K562 (cell line): Measurements from ENCODE around the gene AP1M1. TPM values are rescaled to one million over a fixed set of nuclear protein-coding genes. Genes with fewer than 3 reads are reported as not detected.
A peak's percentile ranks its signal among the peaks of the same experiment; 100 is the strongest.

Experiments
- BCOR ChIP-seq: fragments of 450-650 bp; IDR thresholded peaks from 2 replicates; pipeline ENCODE4 v1.6.1; 2016
- ELF4 ChIP-seq: fragments of 450-650 bp; formaldehyde crosslinking; IDR thresholded peaks from 2 replicates; pipeline ENCODE4 v1.4.0; 2022; ENCODE audit warnings: missing genetic modification characterization
- HNRNPL ChIP-seq: fragments of 200-400 bp; formaldehyde crosslinking; IDR thresholded peaks from 2 replicates; pipeline ENCODE4 v1.6.1; 2017; ENCODE audit warnings: low read depth, mild to moderate bottlenecking, low read length
- MITF ChIP-seq: IDR thresholded peaks from 2 replicates; pipeline ENCODE4 v1.6.1; 2014; ENCODE audit warnings: antibody characterized with exemption
- NFATC3 ChIP-seq: fragments of 450-650 bp; IDR thresholded peaks from 2 replicates; pipeline ENCODE4 v1.6.1; 2017; ENCODE audit warnings: mild to moderate bottlenecking
- NR2C2 ChIP-seq, 2 experiments: fragments of 200-800 bp in 1 of 2; sonication (Bioruptor generic) in 1 of 2; sonication (generic) in 1 of 2; formaldehyde crosslinking in 1 of 2; IDR thresholded peaks; 2 replicates each; pipeline versions ENCODE4 v1.6.1 to v1.8.0; 2016 to 2022; ENCODE audit warnings: mild to moderate bottlenecking in 1 of 2, missing compliant biosample characterization in 1 of 2, missing genetic modification characterization in 1 of 2, missing genetic modification reagents in 1 of 2
- RBM25 ChIP-seq: fragments of 200-400 bp; formaldehyde crosslinking; IDR thresholded peaks from 2 replicates; pipeline ENCODE4 v1.6.1; 2018; ENCODE audit warnings: low read length, low read depth, moderate library complexity; ENCODE audit not compliant: severe bottlenecking
- REST ChIP-seq, 2 experiments: fragments of 450-650 bp; formaldehyde crosslinking in 1 of 2; IDR thresholded peaks; 2 replicates each; pipeline versions ENCODE4 v1.4.0 to v1.6.1; 2014 to 2020; ENCODE audit warnings: mild to moderate bottlenecking in 2 of 2, borderline replicate concordance in 1 of 2, low read depth in 1 of 2
- RFX5 ChIP-seq: IDR thresholded peaks from 2 replicates; pipeline ENCODE4 v1.6.1; 2011; ENCODE audit warnings: low read depth, mild to moderate bottlenecking, improper control_type of control experiment, low read length
- ZNF263 ChIP-seq: sonication (generic); formaldehyde crosslinking; IDR thresholded peaks from 2 replicates; pipeline ENCODE4 v1.8.0; 2022; ENCODE audit warnings: mild to moderate bottlenecking, missing genetic modification reagents, borderline replicate concordance
- ZNF445 ChIP-seq: fragments of 250-450 bp; sonication (Bioruptor Pico); IDR thresholded peaks from 2 replicates; pipeline ENCODE4 v1.4.0; 2020; ENCODE audit warnings: low read depth, mild to moderate bottlenecking, moderate library complexity
- ZZZ3 ChIP-seq: fragments of 450-650 bp; IDR thresholded peaks from 2 replicates; pipeline ENCODE4 v1.6.1; 2016; ENCODE audit warnings: antibody characterized with exemption, mild to moderate bottlenecking, moderate library complexity
- polyA plus RNA-seq, 8 experiments: library from polyadenylated mRNA; depleted of rRNA in 4 of 8; stranded (reverse) in 5 of 8; unstranded in 3 of 8; fragments of >200 nt; fragmentation: Nextera tagmentation in 2 of 8; fragmentation: Illumina TruSeq in 1 of 8; extraction: Ambion mirVana in 2 of 8; extraction: Trizol in 1 of 8; gene quantifications; 2 replicates each; pipeline versions ENCODE4 v1.2.1 to v1.2.3, GENCODE V29; 2011 to 2014; ENCODE audit warnings: inconsistent platforms in 1 of 8, missing spikeins in 1 of 8
- total RNA-seq, 7 experiments: library from RNA; depleted of rRNA in 6 of 7; stranded (reverse); fragments of >200 nt in 6 of 7; fragmentation: Illumina TruSeq in 2 of 7; extraction: Trizol in 2 of 7; gene quantifications; 2 replicates each; pipeline versions ENCODE4 v1.2.1 to v1.2.3, GENCODE V29; 2011 to 2021; ENCODE audit warnings: low replicate concordance in 1 of 7
- TF ChIP-seq, protein P1 (sequence below), 3 experiments: IDR thresholded peaks in 2 of 3; conservative IDR thresholded peaks in 1 of 3; 2 replicates each; pipeline ENCODE4 v1.5.1; 2011 to 2012; ENCODE audit warnings: low read length in 3 of 3, mild to moderate bottlenecking in 3 of 3, control low read depth in 2 of 3, improper control_type of control experiment in 1 of 3, inconsistent platforms in 1 of 3, low read depth in 1 of 3, mixed read lengths in 1 of 3, moderate library complexity in 1 of 3; ENCODE audit not compliant: insufficient read depth in 2 of 3
- TF ChIP-seq, protein P2 (sequence below): fragments of 450-650 bp; IDR thresholded peaks from 2 replicates; pipeline ENCODE4 v1.6.1; 2018; ENCODE audit warnings: mild to moderate bottlenecking, low read depth; ENCODE audit not compliant: partially characterized antibody

The AP1M1 gene
- total and polyA plus RNA-seq, 9 of the 15 experiments (the other 6 are each of a cell fraction or from before 2014, with no cell fraction given), result 0.87 to 56.2 (median 29.1) TPM

GRCh38 chr19:16168465-16169081 is 29.1 kb upstream of the AP1M1 start (continued):
- TF ChIP-seq REST (IDR thresholded peaks at IDR 0.05; ENCODE audit: borderline replicate concordance) (0 out of 2 replicates have a peak, but pooled peaks have one; percentile 17), REST (CRISPR knock-in tag; IDR thresholded peaks at IDR 0.05; ENCODE audit: low read depth) (no peak), RBM25 (peak; percentile 51), MITF (no peak), BCOR (no peak), NR2C2 (CRISPR knock-in tag; IDR thresholded peaks at IDR 0.05) (no peak), NR2C2 (tag; IDR thresholded peaks at IDR 0.05) (no peak), ZZZ3 (no peak), RFX5 (no peak), ZNF445 (CRISPR knock-in tag) (no peak), HNRNPL (no peak), ELF4 (CRISPR knock-in tag) (no peak), NFATC3 (no peak), ZNF263 (CRISPR knock-in tag) (no peak)
- TF ChIP-seq, protein P1, sequence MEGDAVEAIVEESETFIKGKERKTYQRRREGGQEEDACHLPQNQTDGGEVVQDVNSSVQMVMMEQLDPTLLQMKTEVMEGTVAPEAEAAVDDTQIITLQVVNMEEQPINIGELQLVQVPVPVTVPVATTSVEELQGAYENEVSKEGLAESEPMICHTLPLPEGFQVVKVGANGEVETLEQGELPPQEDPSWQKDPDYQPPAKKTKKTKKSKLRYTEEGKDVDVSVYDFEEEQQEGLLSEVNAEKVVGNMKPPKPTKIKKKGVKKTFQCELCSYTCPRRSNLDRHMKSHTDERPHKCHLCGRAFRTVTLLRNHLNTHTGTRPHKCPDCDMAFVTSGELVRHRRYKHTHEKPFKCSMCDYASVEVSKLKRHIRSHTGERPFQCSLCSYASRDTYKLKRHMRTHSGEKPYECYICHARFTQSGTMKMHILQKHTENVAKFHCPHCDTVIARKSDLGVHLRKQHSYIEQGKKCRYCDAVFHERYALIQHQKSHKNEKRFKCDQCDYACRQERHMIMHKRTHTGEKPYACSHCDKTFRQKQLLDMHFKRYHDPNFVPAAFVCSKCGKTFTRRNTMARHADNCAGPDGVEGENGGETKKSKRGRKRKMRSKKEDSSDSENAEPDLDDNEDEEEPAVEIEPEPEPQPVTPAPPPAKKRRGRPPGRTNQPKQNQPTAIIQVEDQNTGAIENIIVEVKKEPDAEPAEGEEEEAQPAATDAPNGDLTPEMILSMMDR (IDR thresholded peaks at IDR 0.05 in 2 of 3, conservative IDR thresholded peaks at IDR 0.05 in 1 of 3; ENCODE audit: insufficient read depth in 2 of 3, low read depth in 1 of 3, low read length in 3 of 3), result no peak
- TF ChIP-seq, protein P2, sequence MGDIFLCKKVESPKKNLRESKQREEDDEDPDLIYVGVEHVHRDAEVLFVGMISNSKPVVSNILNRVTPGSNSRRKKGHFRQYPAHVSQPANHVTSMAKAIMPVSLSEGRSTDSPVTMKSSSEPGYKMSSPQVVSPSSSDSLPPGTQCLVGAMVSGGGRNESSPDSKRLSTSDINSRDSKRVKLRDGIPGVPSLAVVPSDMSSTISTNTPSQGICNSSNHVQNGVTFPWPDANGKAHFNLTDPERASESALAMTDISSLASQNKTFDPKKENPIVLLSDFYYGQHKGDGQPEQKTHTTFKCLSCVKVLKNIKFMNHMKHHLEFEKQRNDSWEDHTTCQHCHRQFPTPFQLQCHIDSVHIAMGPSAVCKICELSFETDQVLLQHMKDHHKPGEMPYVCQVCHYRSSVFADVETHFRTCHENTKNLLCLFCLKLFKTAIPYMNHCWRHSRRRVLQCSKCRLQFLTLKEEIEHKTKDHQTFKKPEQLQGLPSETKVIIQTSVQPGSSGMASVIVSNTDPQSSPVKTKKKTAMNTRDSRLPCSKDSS, result no peak
